ENCODE results near the gene CDH13.

The CDH13 gene

GRCh38 chr16:82699260-82699659, 72.5 kb downstream of the CDH13 start:
- Histone ChIP-seq H3K4me1 (ENCODE audit: insufficient read depth, poor library complexity, severe bottlenecking) (peaks cover 30% of the 10 kb centered on the region), H3K27me3 (ENCODE audit: insufficient read depth, poor library complexity, severe bottlenecking) (no peaks in the 10 kb centered on the region), H3K27ac (ENCODE audit: poor library complexity, severe bottlenecking) (peak overlapping the region; percentile 45), H3K36me3 (ENCODE audit: low read depth) (no peaks in the 10 kb centered on the region), H3K4me3 (ENCODE audit: severe bottlenecking) (no peak overlapping the region), H3K9me3 (ENCODE audit: severe bottlenecking) (no peaks in the 10 kb centered on the region)
- ATAC-seq (ENCODE audit: low read depth): no peak
- no peak for DNase-seq (ENCODE audit: low spot score)
- no peak for TF ChIP-seq CTCF (IDR thresholded peaks at IDR 0.05; ENCODE audit: poor library complexity, severe bottlenecking)

GRCh38 chr16:82699711-82700495, 73.1 kb downstream of the CDH13 start:
- Histone ChIP-seq H3K4me3 (ENCODE audit: severe bottlenecking) (no peak overlapping the region), H3K9me3 (ENCODE audit: severe bottlenecking) (no peaks in the 10 kb centered on the region), H3K36me3 (ENCODE audit: low read depth) (no peaks in the 10 kb centered on the region), H3K27ac (ENCODE audit: poor library complexity, severe bottlenecking) (peak overlapping the region; percentile 45), H3K4me1 (ENCODE audit: insufficient read depth, poor library complexity, severe bottlenecking) (peaks cover 26% of the 10 kb centered on the region), H3K27me3 (ENCODE audit: insufficient read depth, poor library complexity, severe bottlenecking) (no peaks in the 10 kb centered on the region)
- TF ChIP-seq CTCF (IDR thresholded peaks at IDR 0.05; ENCODE audit: poor library complexity, severe bottlenecking): no peak
- peak; percentile 65 for ATAC-seq (ENCODE audit: low read depth)
- no peak for DNase-seq (ENCODE audit: low spot score)

- Histone ChIP-seq H3K27ac (ENCODE audit: poor library complexity, severe bottlenecking) (peak overlapping the region; percentile 45), H3K4me3 (ENCODE audit: severe bottlenecking) (no peak overlapping the region)
Observed at GRCh38 chr16:82700541-82701235, 73.9 kb downstream of the CDH13 start.

GRCh38 chr16:82701442-82701955, 74.7 kb downstream of the CDH13 start:
- TF ChIP-seq CTCF (IDR thresholded peaks at IDR 0.05; ENCODE audit: poor library complexity, severe bottlenecking): no peak
- Histone ChIP-seq H3K27me3 (ENCODE audit: insufficient read depth, poor library complexity, severe bottlenecking) (no peaks in the 10 kb centered on the region), H3K4me3 (ENCODE audit: severe bottlenecking) (no peak overlapping the region), H3K9me3 (ENCODE audit: severe bottlenecking) (no peaks in the 10 kb centered on the region), H3K27ac (ENCODE audit: poor library complexity, severe bottlenecking) (peak overlapping the region; percentile 8), H3K36me3 (ENCODE audit: low read depth) (no peaks in the 10 kb centered on the region), H3K4me1 (ENCODE audit: insufficient read depth, poor library complexity, severe bottlenecking) (peaks cover 26% of the 10 kb centered on the region)
- ATAC-seq (ENCODE audit: low read depth): no peak
- no peak for DNase-seq (ENCODE audit: low spot score)

More at GRCh38 chr16:82700541-82701235, 73.9 kb downstream of the CDH13 start:
- no peaks in the 10 kb centered on the region for H3K36me3 ChIP-seq (ENCODE audit: low read depth)
- H3K4me1 ChIP-seq (ENCODE audit: insufficient read depth, poor library complexity, severe bottlenecking): peaks cover 26% of the 10 kb centered on the region
- H3K27me3 ChIP-seq (ENCODE audit: insufficient read depth, poor library complexity, severe bottlenecking): no peaks in the 10 kb centered on the region
- ATAC-seq (ENCODE audit: low read depth) (peak; percentile 43; the same call in 1 of the 3 replicates), DNase-seq (ENCODE audit: low spot score) (no peak)
- no peaks in the 10 kb centered on the region for H3K9me3 ChIP-seq (ENCODE audit: severe bottlenecking)
- no peak for TF ChIP-seq CTCF (IDR thresholded peaks at IDR 0.05; ENCODE audit: poor library complexity, severe bottlenecking)

Data from RWPE2 (cell line).